Measurements from ENCODE around the gene CACNG8.

The CACNG8 gene

DNA sequence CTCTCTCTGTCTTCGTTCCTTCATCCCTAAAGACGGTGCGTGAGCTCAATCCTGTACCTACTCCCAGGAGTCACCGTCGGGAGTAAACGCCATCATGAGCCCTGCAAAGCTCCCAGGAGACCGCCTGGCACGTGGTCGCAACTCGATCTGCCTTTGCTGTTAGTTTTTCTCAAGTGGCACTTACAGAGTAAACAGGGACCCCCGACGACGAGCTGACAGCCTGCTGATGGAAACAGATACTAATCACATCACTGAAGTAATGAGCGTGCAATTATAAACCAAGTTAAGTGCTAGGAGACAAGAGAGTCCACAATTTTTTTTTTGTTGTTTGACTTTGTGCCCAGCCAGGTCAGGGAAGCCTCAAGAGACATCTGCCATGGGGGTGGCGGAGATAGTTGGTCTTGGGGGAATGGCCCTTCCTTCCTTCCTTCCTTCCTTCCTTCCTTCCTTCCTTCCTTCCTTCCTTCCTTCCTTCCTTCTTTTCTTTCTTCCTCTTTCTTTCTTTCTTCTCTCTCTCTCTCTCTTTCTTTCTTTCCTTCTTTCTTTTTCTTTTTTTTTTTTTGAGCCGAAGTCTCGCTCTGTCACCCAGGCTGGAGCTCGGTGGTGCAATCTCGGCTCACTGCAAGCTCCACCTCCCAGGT is 52.3 kb downstream of the CACNG8 start (continued):
- TF ChIP-seq ZBTB6 (tag by site-specific recombination; IDR thresholded peaks at IDR 0.05) = no peak
- TF ChIP-seq KLF1 (tag by site-specific recombination; IDR thresholded peaks at IDR 0.05) = no peak
- no peak for TF ChIP-seq ZXDB (tag by site-specific recombination; IDR thresholded peaks at IDR 0.05)
- TF ChIP-seq ZNF654 (tag by site-specific recombination; IDR thresholded peaks at IDR 0.05; ENCODE audit: low read depth) = no peak
- TF ChIP-seq ZNF777 (tag by site-specific recombination; IDR thresholded peaks at IDR 0.05; ENCODE audit: borderline replicate concordance) = no peak
- TF ChIP-seq ZNF133 (tag by site-specific recombination; IDR thresholded peaks at IDR 0.05) = no peak
- no peak for TF ChIP-seq HOXA7 (CRISPR knock-in tag; IDR thresholded peaks at IDR 0.05; ENCODE audit: borderline replicate concordance)
- peak; percentile 58 for TF ChIP-seq ZBTB17 (tag by site-specific recombination; IDR thresholded peaks at IDR 0.05)
- TF ChIP-seq ZNF37A (tag by site-specific recombination; IDR thresholded peaks at IDR 0.05) = no peak
- no peak for TF ChIP-seq ZBTB20 (tag by site-specific recombination; IDR thresholded peaks at IDR 0.05)
- 0 out of 2 replicates have a peak, but pooled peaks have one; percentile 45 for TF ChIP-seq ZEB2 (tag by site-specific recombination; IDR thresholded peaks at IDR 0.05)
- TF ChIP-seq ZNF426 (tag by site-specific recombination; IDR thresholded peaks at IDR 0.05) = no peak
- TF ChIP-seq ZNF701 (tag by site-specific recombination; IDR thresholded peaks at IDR 0.05) = no peak
- no peak for TF ChIP-seq ZNF10 (tag by site-specific recombination; IDR thresholded peaks at IDR 0.05)
- no peak for TF ChIP-seq BCL11B (tag by site-specific recombination; IDR thresholded peaks at IDR 0.05; ENCODE audit: low read depth)
- no peak for TF ChIP-seq HOXC10 (CRISPR knock-in tag; IDR thresholded peaks at IDR 0.05)
- no peak for TF ChIP-seq ZNF610 (tag by site-specific recombination; IDR thresholded peaks at IDR 0.05; ENCODE audit: borderline replicate concordance)
- TF ChIP-seq ZNF660 (tag by site-specific recombination; IDR thresholded peaks at IDR 0.05) = no peak
- no peak for TF ChIP-seq ZNF175 (tag by site-specific recombination; IDR thresholded peaks at IDR 0.05)
- TF ChIP-seq WT1 (tag by site-specific recombination; IDR thresholded peaks at IDR 0.05) = peak; percentile 99
- TF ChIP-seq ZBTB8A (tag by site-specific recombination; IDR thresholded peaks at IDR 0.05) = no peak
- TF ChIP-seq, protein P1, sequence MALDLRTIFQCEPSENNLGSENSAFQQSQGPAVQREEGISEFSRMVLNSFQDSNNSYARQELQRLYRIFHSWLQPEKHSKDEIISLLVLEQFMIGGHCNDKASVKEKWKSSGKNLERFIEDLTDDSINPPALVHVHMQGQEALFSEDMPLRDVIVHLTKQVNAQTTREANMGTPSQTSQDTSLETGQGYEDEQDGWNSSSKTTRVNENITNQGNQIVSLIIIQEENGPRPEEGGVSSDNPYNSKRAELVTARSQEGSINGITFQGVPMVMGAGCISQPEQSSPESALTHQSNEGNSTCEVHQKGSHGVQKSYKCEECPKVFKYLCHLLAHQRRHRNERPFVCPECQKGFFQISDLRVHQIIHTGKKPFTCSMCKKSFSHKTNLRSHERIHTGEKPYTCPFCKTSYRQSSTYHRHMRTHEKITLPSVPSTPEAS (tag by site-specific recombination; IDR thresholded peaks at IDR 0.05) = no peak
- TF ChIP-seq ZNF140 (tag by site-specific recombination; IDR thresholded peaks at IDR 0.05) = no peak
- TF ChIP-seq ZNF791 (tag by site-specific recombination; IDR thresholded peaks at IDR 0.05) = no peak
- no peak for TF ChIP-seq ZNF132 (tag by site-specific recombination; IDR thresholded peaks at IDR 0.05; ENCODE audit: borderline replicate concordance)
- no peak for TF ChIP-seq ZNF146 (tag by site-specific recombination; IDR thresholded peaks at IDR 0.05)
- no peak for TF ChIP-seq MZF1 (tag by site-specific recombination; IDR thresholded peaks at IDR 0.05; ENCODE audit: borderline replicate concordance)
- TF ChIP-seq ZSCAN30 (tag by site-specific recombination; IDR thresholded peaks at IDR 0.05) = no peak
- TF ChIP-seq, protein P2, sequence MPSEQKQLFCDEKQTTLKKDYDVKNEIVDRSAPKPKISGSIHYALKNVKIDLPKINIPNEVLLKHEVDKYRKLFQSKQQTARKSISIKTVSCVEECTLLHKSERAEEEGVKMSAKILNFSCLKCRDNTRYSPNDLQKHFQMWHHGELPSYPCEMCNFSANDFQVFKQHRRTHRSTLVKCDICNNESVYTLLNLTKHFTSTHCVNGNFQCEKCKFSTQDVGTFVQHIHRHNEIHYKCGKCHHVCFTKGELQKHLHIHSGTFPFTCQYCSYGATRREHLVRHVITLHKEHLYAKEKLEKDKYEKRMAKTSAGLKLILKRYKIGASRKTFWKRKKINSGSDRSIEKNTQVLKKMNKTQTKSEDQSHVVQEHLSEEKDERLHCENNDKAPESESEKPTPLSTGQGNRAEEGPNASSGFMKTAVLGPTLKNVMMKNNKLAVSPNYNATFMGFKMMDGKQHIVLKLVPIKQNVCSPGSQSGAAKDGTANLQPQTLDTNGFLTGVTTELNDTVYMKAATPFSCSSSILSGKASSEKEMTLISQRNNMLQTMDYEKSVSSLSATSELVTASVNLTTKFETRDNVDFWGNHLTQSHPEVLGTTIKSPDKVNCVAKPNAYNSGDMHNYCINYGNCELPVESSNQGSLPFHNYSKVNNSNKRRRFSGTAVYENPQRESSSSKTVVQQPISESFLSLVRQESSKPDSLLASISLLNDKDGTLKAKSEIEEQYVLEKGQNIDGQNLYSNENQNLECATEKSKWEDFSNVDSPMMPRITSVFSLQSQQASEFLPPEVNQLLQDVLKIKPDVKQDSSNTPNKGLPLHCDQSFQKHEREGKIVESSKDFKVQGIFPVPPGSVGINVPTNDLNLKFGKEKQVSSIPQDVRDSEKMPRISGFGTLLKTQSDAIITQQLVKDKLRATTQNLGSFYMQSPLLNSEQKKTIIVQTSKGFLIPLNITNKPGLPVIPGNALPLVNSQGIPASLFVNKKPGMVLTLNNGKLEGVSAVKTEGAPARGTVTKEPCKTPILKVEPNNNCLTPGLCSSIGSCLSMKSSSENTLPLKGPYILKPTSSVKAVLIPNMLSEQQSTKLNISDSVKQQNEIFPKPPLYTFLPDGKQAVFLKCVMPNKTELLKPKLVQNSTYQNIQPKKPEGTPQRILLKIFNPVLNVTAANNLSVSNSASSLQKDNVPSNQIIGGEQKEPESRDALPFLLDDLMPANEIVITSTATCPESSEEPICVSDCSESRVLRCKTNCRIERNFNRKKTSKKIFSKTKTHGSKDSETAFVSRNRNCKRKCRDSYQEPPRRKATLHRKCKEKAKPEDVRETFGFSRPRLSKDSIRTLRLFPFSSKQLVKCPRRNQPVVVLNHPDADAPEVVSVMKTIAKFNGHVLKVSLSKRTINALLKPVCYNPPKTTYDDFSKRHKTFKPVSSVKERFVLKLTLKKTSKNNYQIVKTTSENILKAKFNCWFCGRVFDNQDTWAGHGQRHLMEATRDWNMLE (tag by site-specific recombination; conservative IDR thresholded peaks at IDR 0.05; ENCODE audit: low read depth) = no peak
- TF ChIP-seq ZNF335 (tag by site-specific recombination; conservative IDR thresholded peaks at IDR 0.05) = no peak
- TF ChIP-seq, protein P3, sequence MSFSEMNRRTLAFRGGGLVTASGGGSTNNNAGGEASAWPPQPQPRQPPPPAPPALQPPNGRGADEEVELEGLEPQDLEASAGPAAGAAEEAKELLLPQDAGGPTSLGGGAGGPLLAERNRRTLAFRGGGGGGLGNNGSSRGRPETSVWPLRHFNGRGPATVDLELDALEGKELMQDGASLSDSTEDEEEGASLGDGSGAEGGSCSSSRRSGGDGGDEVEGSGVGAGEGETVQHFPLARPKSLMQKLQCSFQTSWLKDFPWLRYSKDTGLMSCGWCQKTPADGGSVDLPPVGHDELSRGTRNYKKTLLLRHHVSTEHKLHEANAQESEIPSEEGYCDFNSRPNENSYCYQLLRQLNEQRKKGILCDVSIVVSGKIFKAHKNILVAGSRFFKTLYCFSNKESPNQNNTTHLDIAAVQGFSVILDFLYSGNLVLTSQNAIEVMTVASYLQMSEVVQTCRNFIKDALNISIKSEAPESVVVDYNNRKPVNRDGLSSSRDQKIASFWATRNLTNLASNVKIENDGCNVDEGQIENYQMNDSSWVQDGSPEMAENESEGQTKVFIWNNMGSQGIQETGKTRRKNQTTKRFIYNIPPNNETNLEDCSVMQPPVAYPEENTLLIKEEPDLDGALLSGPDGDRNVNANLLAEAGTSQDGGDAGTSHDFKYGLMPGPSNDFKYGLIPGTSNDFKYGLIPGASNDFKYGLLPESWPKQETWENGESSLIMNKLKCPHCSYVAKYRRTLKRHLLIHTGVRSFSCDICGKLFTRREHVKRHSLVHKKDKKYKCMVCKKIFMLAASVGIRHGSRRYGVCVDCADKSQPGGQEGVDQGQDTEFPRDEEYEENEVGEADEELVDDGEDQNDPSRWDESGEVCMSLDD (tag by site-specific recombination; IDR thresholded peaks at IDR 0.05) = no peak
- TF ChIP-seq ZNF670 (tag by site-specific recombination; IDR thresholded peaks at IDR 0.05; ENCODE audit: low read depth) = no peak

Data from HEK293 (cell line).